OCI-LY7 (cell line): ENCODE results near the gene PLCB1.

ENCODE experiments used
- CTCF ChIP-seq: fragments of 200-600 bp; sonication (generic); conservative IDR thresholded peaks from 2 replicates; pipeline ENCODE4 v1.5.1; 2014; ENCODE audit warnings: mild to moderate bottlenecking, antibody characterized with exemption, low read length, moderate library complexity, mixed read lengths
- EZH2phosphoT487 ChIP-seq: fragments of 200-600 bp; sonication (generic); IDR thresholded peaks from 2 replicates; pipeline ENCODE4 v1.6.1; 2018; ENCODE audit warnings: low read depth, borderline replicate concordance, mild to moderate bottlenecking, mixed run types, antibody characterized with exemption, low read length, moderate library complexity, mixed read lengths

DNA sequence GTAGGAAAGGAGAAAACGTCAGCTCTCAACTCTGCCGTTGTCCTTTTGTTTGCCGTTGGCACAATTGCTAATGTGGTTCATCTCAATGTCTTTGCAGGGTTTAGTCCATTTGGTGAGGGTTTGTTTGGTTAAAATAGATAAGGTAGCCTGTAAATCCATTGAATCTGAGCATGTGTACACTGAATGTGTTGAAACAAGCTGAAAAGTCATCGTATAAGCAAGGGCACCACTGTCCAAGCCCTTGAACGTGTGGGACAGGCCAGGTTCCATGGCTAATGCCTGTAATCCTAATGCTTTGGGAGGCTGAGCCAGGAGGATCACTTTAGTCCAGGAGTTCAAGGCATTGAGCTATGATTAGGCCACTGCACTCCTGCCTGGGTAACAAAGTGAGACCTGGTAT is 712.1 kb downstream of the PLCB1 start:
- TF ChIP-seq CTCF (no peak), EZH2phosphoT487 (no peak)
